ENCODE measurements around the gene SUN2.

Gene SUN2

DNA sequence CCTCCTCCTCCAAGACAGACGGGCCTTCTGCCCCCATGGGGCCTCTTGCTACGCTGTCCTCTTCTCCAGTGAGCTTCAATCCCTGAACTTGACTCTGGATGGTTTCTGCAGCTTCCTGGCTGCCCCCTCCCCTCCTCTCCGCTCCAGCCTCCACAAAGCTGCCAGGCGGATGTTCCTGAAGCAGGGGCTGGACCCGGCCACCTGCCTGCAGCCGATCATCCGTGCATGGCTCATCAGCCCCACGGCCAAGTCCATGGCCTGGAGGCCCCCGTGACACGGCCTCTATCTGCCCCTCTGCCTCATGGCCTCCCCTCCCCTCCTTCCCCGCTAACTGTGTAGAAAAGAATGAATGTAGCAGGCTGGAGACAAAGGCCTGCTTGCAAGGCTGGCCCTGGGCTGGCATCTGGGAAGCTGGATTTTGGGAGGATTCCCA lies 6.8 kb upstream of the SUN2 start:
- H3K27ac ChIP-seq (ENCODE audit: low read depth, low read length): no peak overlapping the region
- H2AFZ ChIP-seq (ENCODE audit: low read length, unreplicated experiment): no peak overlapping the region
- no peaks in the 10 kb centered on the region for H3K79me2 ChIP-seq (ENCODE audit: control insufficient read depth, insufficient read depth, low read length, unreplicated experiment)
- no peaks in the 10 kb centered on the region for H3K27me3 ChIP-seq (ENCODE audit: insufficient read depth, low read length)
- H3K4me1 ChIP-seq (ENCODE audit: control insufficient read depth, insufficient read depth, low read length, unreplicated experiment): peaks cover 8% of the 10 kb centered on the region
- no peaks in the 10 kb centered on the region for H3K36me3 ChIP-seq (ENCODE audit: insufficient read depth, low read length)
- H3K4me3 ChIP-seq (ENCODE audit: low read depth, low read length): no peak overlapping the region

DNA sequence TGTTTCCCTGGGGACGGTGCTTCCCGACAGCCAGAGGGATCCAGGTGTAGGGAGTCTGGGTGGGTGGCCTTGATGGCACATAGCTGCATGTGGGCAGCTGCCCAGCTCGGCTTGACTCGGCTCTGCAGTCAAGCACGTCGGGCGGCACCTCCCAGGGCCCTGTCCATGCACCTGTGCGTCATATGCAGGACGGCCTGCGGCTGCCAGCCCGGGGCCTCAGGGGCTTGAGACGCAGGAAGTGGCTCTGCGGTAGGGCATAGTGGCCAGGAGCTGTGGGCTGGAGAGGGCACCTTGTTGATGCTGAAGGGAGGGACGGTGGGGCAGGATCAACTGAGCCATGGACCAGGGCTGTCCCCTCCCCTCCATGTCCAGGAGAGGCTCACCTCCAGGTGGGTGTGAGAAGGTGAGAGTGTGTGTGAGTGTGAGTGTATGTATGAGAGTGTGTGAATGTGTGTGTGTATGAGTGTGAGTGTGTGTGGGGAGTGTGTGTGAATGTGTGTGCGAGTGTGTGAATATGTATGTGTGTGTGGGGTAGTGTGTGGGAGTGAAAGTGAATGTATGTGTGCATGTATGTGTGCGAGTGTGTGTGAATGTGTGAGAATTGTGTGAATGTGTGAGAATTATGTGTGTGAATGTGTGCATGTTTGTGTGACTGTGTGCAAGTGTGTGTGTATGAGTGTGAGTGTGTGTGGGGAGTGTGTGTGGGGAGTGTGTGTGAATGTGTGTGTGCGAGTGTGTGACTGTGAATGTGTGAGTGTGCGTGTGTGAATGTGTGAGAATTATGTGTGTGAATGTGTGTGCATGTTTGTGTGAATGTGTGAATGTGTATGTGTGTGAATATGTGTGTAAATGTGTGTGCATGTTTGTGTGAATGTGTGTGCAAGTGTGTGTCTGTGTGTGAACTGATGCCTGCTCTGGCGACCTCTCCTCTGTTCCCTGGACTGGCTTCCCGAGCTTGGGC lies 5.7 kb upstream of the SUN2 start:
- Histone ChIP-seq H3K4me3 (ENCODE audit: low read depth, low read length) (no peak overlapping the region), H2AFZ (ENCODE audit: low read length, unreplicated experiment) (no peak overlapping the region), H3K4me1 (ENCODE audit: control insufficient read depth, insufficient read depth, low read length, unreplicated experiment) (peaks cover 8% of the 10 kb centered on the region), H3K36me3 (ENCODE audit: insufficient read depth, low read length) (no peaks in the 10 kb centered on the region), H3K27me3 (ENCODE audit: insufficient read depth, low read length) (no peaks in the 10 kb centered on the region), H3K27ac (ENCODE audit: low read depth, low read length) (no peak overlapping the region), H3K79me2 (ENCODE audit: control insufficient read depth, insufficient read depth, low read length, unreplicated experiment) (no peaks in the 10 kb centered on the region)

GRCh38 chr22:38760477-38761201 lies 4.8 kb upstream of the SUN2 start:
- peaks cover 8% of the 10 kb centered on the region for H3K4me1 ChIP-seq (ENCODE audit: control insufficient read depth, insufficient read depth, low read length, unreplicated experiment)

DNA sequence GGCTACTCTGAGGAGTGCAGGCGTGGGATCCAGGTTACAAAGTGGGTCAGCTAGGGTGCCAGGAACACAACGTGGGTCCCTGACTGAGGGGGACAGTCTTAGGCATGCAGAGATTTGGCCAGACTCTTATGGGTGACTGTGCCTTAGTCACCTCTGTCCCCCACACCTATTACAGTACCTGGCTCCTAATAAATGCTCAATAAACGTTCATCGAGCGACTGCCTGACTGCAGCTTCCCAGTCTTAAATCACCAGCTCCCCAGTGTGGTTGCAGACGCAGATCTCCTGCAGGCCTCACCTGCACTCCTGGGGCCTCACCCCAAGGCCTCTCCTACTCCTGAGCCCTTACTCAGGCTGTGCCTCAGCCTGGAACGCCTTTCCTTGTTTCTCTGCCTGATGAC lies 3.2 kb upstream of the SUN2 start:
- Histone ChIP-seq H2AFZ (ENCODE audit: low read length, unreplicated experiment) (no peak overlapping the region), H3K27me3 (ENCODE audit: insufficient read depth, low read length) (no peaks in the 10 kb centered on the region), H3K79me2 (ENCODE audit: control insufficient read depth, insufficient read depth, low read length, unreplicated experiment) (peaks cover 4% of the 10 kb centered on the region), H3K4me1 (ENCODE audit: control insufficient read depth, insufficient read depth, low read length, unreplicated experiment) (peaks cover 8% of the 10 kb centered on the region), H3K4me3 (ENCODE audit: low read depth, low read length) (no peak overlapping the region), H3K27ac (ENCODE audit: low read depth, low read length) (no peak overlapping the region), H3K36me3 (ENCODE audit: insufficient read depth, low read length) (no peaks in the 10 kb centered on the region)

More at GRCh38 chr22:38760477-38761201, 4.8 kb upstream of the SUN2 start:
- no peaks in the 10 kb centered on the region for H3K79me2 ChIP-seq (ENCODE audit: control insufficient read depth, insufficient read depth, low read length, unreplicated experiment)
- no peak overlapping the region for H3K4me3 ChIP-seq (ENCODE audit: low read depth, low read length)
- H3K36me3 ChIP-seq (ENCODE audit: insufficient read depth, low read length): no peaks in the 10 kb centered on the region
- no peak overlapping the region for H3K27ac ChIP-seq (ENCODE audit: low read depth, low read length)
- no peaks in the 10 kb centered on the region for H3K27me3 ChIP-seq (ENCODE audit: insufficient read depth, low read length)
- no peak overlapping the region for H2AFZ ChIP-seq (ENCODE audit: low read length, unreplicated experiment)

DNA sequence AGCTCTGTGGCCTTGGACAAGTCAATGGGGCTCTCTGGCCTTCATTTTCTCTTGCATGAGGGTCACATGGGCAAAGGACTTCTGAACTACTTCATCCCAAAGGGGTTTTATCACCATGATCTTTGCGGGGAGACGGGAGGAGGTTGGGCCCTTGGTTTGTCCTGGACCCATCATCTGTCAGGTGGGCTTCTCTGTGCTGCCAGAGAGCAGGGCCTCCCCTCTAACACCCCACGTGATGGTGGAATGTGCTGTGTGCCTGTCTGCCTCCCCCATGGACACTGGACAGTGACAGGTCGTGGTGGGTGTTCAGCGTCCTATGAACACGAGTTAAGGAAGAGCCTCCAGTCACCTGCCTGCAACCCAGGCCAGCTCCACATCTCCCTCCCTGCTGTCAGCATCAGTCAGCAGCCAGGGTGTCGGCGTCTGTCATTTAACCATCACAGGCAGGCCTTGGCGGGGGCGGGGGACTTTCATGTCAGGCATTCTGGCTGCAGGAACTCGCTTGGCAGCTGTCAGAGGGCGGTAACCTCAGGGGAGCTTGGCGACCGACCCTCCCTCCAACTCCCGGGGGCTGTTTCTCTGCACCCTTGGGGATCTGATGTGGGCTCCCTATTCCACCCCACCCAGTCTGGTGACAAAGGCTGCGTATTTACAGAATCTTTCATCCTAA lies 2.6 kb upstream of the SUN2 start:
- no peaks in the 10 kb centered on the region for H3K36me3 ChIP-seq (ENCODE audit: insufficient read depth, low read length)
- no peak overlapping the region for H2AFZ ChIP-seq (ENCODE audit: low read length, unreplicated experiment)
- peaks cover 8% of the 10 kb centered on the region for H3K4me1 ChIP-seq (ENCODE audit: control insufficient read depth, insufficient read depth, low read length, unreplicated experiment)
- no peak overlapping the region for H3K27ac ChIP-seq (ENCODE audit: low read depth, low read length)
- peaks cover 10% of the 10 kb centered on the region for H3K79me2 ChIP-seq (ENCODE audit: control insufficient read depth, insufficient read depth, low read length, unreplicated experiment)
- H3K4me3 ChIP-seq (ENCODE audit: low read depth, low read length): no peak overlapping the region
- no peaks in the 10 kb centered on the region for H3K27me3 ChIP-seq (ENCODE audit: insufficient read depth, low read length)

DNA sequence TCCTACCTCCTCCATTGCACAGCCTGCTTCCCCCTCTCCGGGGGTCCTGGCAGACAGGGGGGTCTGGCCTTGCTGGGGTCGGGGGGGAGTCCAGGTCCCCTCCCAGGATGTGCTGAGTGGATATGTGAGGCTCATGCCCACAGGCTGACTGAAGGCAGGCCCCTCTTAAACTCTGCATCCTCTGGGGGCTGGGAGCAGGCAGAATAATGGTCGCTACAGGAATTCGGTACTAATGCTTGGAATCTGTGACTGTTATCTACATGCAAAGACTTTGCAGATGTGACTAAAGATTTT lies 1.6 kb upstream of the SUN2 start:
- Histone ChIP-seq H3K4me1 (ENCODE audit: control insufficient read depth, insufficient read depth, low read length, unreplicated experiment) (peaks cover 8% of the 10 kb centered on the region), H3K27me3 (ENCODE audit: insufficient read depth, low read length) (no peaks in the 10 kb centered on the region), H3K79me2 (ENCODE audit: control insufficient read depth, insufficient read depth, low read length, unreplicated experiment) (peaks cover 10% of the 10 kb centered on the region), H2AFZ (ENCODE audit: low read length, unreplicated experiment) (no peak overlapping the region), H3K4me3 (ENCODE audit: low read depth, low read length) (no peak overlapping the region), H3K27ac (ENCODE audit: low read depth, low read length) (no peak overlapping the region), H3K36me3 (ENCODE audit: insufficient read depth, low read length) (no peaks in the 10 kb centered on the region)

DNA sequence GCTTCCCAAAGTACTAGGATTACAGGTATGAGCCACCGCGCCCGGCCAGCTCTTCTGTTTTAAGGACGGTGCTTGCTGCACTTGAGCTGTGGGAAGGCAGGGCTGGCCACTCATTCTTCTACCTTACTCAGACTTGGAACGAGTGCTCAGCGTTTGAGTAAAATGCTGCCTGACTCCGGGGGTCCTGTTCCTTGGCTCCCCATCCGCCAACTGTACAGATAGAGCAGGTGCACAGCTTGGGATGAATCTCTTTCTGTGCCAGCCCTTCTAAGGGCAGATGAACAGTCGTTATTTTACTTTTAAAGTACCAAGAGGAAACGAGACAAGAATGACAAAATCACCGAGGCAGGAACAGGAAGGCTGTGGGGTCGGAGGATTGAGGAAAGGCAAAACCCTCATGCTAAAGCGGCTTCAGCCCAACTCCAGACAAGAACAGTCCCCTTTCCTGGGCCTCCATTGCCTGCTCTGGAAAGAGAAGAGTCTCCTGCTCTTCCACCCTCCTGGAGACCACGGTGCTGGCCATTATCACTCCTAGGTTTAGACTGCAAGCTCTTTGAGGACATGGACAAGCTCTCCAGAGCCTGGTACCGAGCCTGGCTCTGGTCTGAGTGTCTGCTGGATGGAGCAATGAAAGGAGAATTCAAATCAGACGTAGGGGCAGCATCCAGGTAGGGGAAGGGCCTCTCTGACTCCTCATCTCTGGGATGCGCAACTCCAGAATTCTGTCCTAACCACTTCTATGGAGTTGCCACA lies 1.1 kb upstream of the SUN2 start:
- H3K27ac ChIP-seq (ENCODE audit: low read depth, low read length): no peak overlapping the region
- no peaks in the 10 kb centered on the region for H3K27me3 ChIP-seq (ENCODE audit: insufficient read depth, low read length)
- no peaks in the 10 kb centered on the region for H3K36me3 ChIP-seq (ENCODE audit: insufficient read depth, low read length)
- peaks cover 10% of the 10 kb centered on the region for H3K79me2 ChIP-seq (ENCODE audit: control insufficient read depth, insufficient read depth, low read length, unreplicated experiment)
- peaks cover 8% of the 10 kb centered on the region for H3K4me1 ChIP-seq (ENCODE audit: control insufficient read depth, insufficient read depth, low read length, unreplicated experiment)
- H3K4me3 ChIP-seq (ENCODE audit: low read depth, low read length): peak overlapping the region; percentile 74
- H2AFZ ChIP-seq (ENCODE audit: low read length, unreplicated experiment): no peak overlapping the region

DNA sequence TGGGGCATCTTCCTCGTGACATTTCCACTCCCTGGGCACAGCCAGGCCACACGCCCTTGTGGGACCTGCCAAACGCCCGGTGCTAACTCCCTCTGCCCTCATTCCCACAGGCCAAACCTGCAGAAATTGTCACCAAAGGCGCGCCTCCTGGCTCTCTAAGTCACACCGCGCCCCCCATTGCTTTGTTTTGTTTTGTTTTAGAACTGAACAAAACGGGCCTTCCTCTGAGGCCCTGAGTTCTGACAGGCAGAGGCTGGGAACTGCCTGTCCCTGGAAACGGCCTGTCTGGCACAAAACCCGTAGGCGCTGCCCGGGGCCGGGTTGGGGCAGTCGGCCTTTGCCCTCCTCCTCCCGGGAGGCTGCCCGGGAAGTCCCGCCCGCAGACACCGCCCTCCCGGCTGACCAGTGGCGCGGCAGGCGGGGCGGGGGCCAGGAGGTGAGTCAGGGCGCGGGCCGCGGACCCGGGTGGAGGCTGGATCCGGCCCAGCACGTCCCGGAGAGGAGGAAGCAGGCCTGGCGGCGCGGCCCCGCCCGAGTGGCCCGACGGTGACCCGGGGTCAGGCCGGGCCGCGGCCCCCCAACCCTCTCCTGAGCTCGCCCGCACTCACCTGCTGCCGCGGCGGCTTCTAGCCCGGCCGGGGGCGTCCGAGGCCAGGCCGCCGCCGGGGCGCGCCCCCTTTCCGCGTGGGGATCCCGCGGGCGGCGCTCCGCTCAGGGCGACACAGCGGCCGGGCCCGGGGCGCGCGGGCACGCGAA lies 465 bp downstream of the SUN2 start:
- no peaks in the 10 kb centered on the region for H3K27me3 ChIP-seq (ENCODE audit: insufficient read depth, low read length)
- no peaks in the 10 kb centered on the region for H3K36me3 ChIP-seq (ENCODE audit: insufficient read depth, low read length)
- H3K27ac ChIP-seq (ENCODE audit: low read depth, low read length): peak overlapping the region; percentile 88
- H3K79me2 ChIP-seq (ENCODE audit: control insufficient read depth, insufficient read depth, low read length, unreplicated experiment): peaks cover 10% of the 10 kb centered on the region
- H3K4me3 ChIP-seq (ENCODE audit: low read depth, low read length): peak overlapping the region; percentile 74
- H2AFZ ChIP-seq (ENCODE audit: low read length, unreplicated experiment): no peak overlapping the region
- H3K4me1 ChIP-seq (ENCODE audit: control insufficient read depth, insufficient read depth, low read length, unreplicated experiment): peaks cover 8% of the 10 kb centered on the region

GRCh38 chr22:38754751-38755154 lies 1.0 kb downstream of the SUN2 start:
- H3K36me3 ChIP-seq (ENCODE audit: insufficient read depth, low read length): no peaks in the 10 kb centered on the region
- peak overlapping the region; percentile 74 for H3K4me3 ChIP-seq (ENCODE audit: low read depth, low read length)
- peak overlapping the region; percentile 88 for H3K27ac ChIP-seq (ENCODE audit: low read depth, low read length)
- no peak overlapping the region for H2AFZ ChIP-seq (ENCODE audit: low read length, unreplicated experiment)
- H3K79me2 ChIP-seq (ENCODE audit: control insufficient read depth, insufficient read depth, low read length, unreplicated experiment): peaks cover 10% of the 10 kb centered on the region
- H3K27me3 ChIP-seq (ENCODE audit: insufficient read depth, low read length): no peaks in the 10 kb centered on the region
- peaks cover 8% of the 10 kb centered on the region for H3K4me1 ChIP-seq (ENCODE audit: control insufficient read depth, insufficient read depth, low read length, unreplicated experiment)

Data from ACC112 (cell line).